HL-60 (cell line): ENCODE measurements around the gene CYB561D2.

Experiments
- DNase-seq, 2 experiments: peaks; one replicate each; pipeline ENCODE4 v3.0.0-alpha.2; 2010 to 2020; ENCODE audit warnings: low read depth in 1 of 2, low spot score in 1 of 2
- H3K27ac ChIP-seq: fragments of 250-450 bp; sonication (Bioruptor Pico); replicated peaks from 2 replicates; pipeline ENCODE4 v1.5.1; 2020; ENCODE audit warnings: mild to moderate bottlenecking, moderate library complexity
- H3K27me3 ChIP-seq: fragments of 250-450 bp; sonication (Bioruptor Pico); 2 replicates; pipeline ENCODE4 v1.5.1; 2021; ENCODE audit warnings: mild to moderate bottlenecking, moderate library complexity; ENCODE audit not compliant: insufficient read depth, poor library complexity, severe bottlenecking
- H3K4me3 ChIP-seq: replicated peaks from 2 replicates; pipeline ENCODE4 v1.5.1; 2011; ENCODE audit warnings: mild to moderate bottlenecking, control low read depth, low read length; ENCODE audit not compliant: insufficient read depth
- CTCF ChIP-seq: IDR thresholded peaks from one replicate; pipeline ENCODE4 v1.5.1; 2011; ENCODE audit warnings: low read length, control low read depth, inconsistent platforms; ENCODE audit not compliant: insufficient read depth
- GABPA ChIP-seq: IDR thresholded peaks from 2 replicates; pipeline ENCODE4 v1.6.1; 2012; ENCODE audit warnings: low read depth
- POLR2AphosphoS5 ChIP-seq: IDR thresholded peaks from 2 replicates; pipeline ENCODE4 v1.6.1; 2012; ENCODE audit warnings: low read depth
- REST ChIP-seq: IDR thresholded peaks from 2 replicates; pipeline ENCODE4 v1.6.1; 2012; ENCODE audit warnings: low read depth; ENCODE audit not compliant: insufficient replicate concordance
- SPI1 ChIP-seq: IDR thresholded peaks from 2 replicates; pipeline ENCODE4 v1.6.1; 2012; ENCODE audit warnings: low read depth, mild to moderate bottlenecking, borderline replicate concordance

The CYB561D2 gene

GRCh38 chr3:50351323-50351697, 648 bp downstream of the CYB561D2 start:
- Histone ChIP-seq H3K27me3 (no peaks in the 10 kb centered on the region), H3K4me3 (peak overlapping the region; percentile 58), H3K27ac (peak overlapping the region; percentile 94)
- TF ChIP-seq CTCF: no peak
- TF ChIP-seq POLR2AphosphoS5: no peak; the same call in 1 of the 2 replicates
- TF ChIP-seq GABPA: no peak
- TF ChIP-seq REST: no peak
- no peak for TF ChIP-seq SPI1
- no peak for DNase-seq

GRCh38 chr3:50352781-50353180, 2.1 kb downstream of the CYB561D2 start:
- Histone ChIP-seq H3K4me3 (no peak overlapping the region), H3K27ac (no peak overlapping the region), H3K27me3 (no peaks in the 10 kb centered on the region)
- no peak for DNase-seq
- TF ChIP-seq REST (no peak), CTCF (peak; percentile 8)

GRCh38 chr3:50353245-50354004, 2.8 kb downstream of the CYB561D2 start:
- H3K27me3 ChIP-seq: no peaks in the 10 kb centered on the region
- no peak for TF ChIP-seq REST
- TF ChIP-seq POLR2AphosphoS5: 0 out of 2 replicates have a peak, but pooled peaks have one; percentile 40
- no peak overlapping the region for H3K27ac ChIP-seq
- DNase-seq: no peak
- H3K4me3 ChIP-seq: no peak overlapping the region
